Right lobe of liver (tissue), 6 donors: Measurements from ENCODE around the gene STK33. TPM values are rescaled to one million over a fixed set of nuclear protein-coding genes. Genes with fewer than 3 reads are reported as not detected.

ENCODE experiments used
- ATAC-seq, 4 donors: fragments of 200-7000 bp; cut with Tn5 transposase; one replicate each; pipeline ENCODE4 v1.9.1; 2020; ENCODE audit warnings: mild to moderate bottlenecking in 4 of 4, moderate library complexity in 4 of 4
- DNase-seq, 3 donors: peaks; one replicate each; pipeline ENCODE4 v3.0.0-alpha.2; 2020
- H3K27ac ChIP-seq, 3 donors: fragments of 200-600 bp; one replicate each; pipeline ENCODE4 v1.8.0; 2022
- H3K27me3 ChIP-seq, 2 donors: fragments of 200-600 bp; one replicate each; pipeline ENCODE4 v1.8.0; 2022
- H3K36me3 ChIP-seq, 4 donors: fragments of 200-600 bp; sonication (generic) in 1 of 4; one replicate each; pipeline versions ENCODE4 v1.5.1 to v1.8.0; 2017 to 2022; ENCODE audit warnings: control low read depth in 1 of 4
- H3K4me1 ChIP-seq, 4 donors: fragments of 200-600 bp; sonication (generic) in 1 of 4; one replicate each; pipeline versions ENCODE4 v1.5.1 to v1.8.0; 2017 to 2022; ENCODE audit warnings: control low read depth in 1 of 4
- H3K4me3 ChIP-seq, 3 donors: fragments of 200-600 bp; one replicate each; pipeline ENCODE4 v1.8.0; 2022
- H3K9me3 ChIP-seq, 4 donors: fragments of 200-600 bp; sonication (generic) in 1 of 4; one replicate each; pipeline versions ENCODE4 v1.5.1 to v1.8.0; 2017 to 2022; ENCODE audit warnings: control low read depth in 1 of 4
- CTCF ChIP-seq, 4 donors: fragments of 200-600 bp in 3 of 4; fragments of 450-650 bp in 1 of 4; IDR thresholded peaks; one replicate each; pipeline versions ENCODE4 v1.5.1 to v1.8.0; 2016 to 2022; ENCODE audit warnings: antibody characterized with exemption in 4 of 4, mild to moderate bottlenecking in 2 of 4
- POLR2A ChIP-seq: fragments of 450-650 bp; IDR thresholded peaks from one replicate; pipeline ENCODE4 v1.6.1; 2017; ENCODE audit warnings: antibody characterized with exemption, mild to moderate bottlenecking
- WGBS: methylation state at CpG from one replicate; pipeline ENCODE4 v1.1.6; 2018; ENCODE audit warnings: low coverage, low lambda C conversion rate; ENCODE audit not compliant: insufficient coverage; ENCODE audit errors: missing lambda C conversion rate; 5-methylcytosine and 5-hydroxymethylcytosine counted together
- intact Hi-C, 2 donors: fragments of 100-400 bp; cut with DNase I; formaldehyde crosslinking; loops; one replicate each; pipeline versions ENCODE4 v1.11.2 to v1.14.1; 2022
- total RNA-seq, 6 experiments: library from RNA; depleted of rRNA in 2 of 6; stranded (reverse); fragments of >200 nt in 2 of 6; fragmentation: NEBNext Ultra II Directional in 3 of 6; extraction: Animal tissue kit (Norgen Biotek cat#: 25700) in 3 of 6; gene quantifications; one replicate each; pipeline versions ENCODE4 v1.1.0 to v1.2.4, GENCODE V29; 2016 to 2023
- donor health status: DM: no; HTN: yes; CAD: no.
- donor health status: DM: no; HTN: no; CAD: no.
- donor health status: DM: no; HTN: no; CAD: no.
- donor health status: DM: no; HTN: yes; CAD: no.
- donor health status: DM: no; HTN: yes; CAD: no.

STK33 gene
- total RNA-seq, 6 experiments from 2014 or later: 0.12 to 1.1 (median 0.42) TPM; not detected in 2

GRCh38 chr11:8383627-8384026, 210.4 kb downstream of the STK33 start:
- WGBS: 100% methylated on average over 3 of the region's 3 CpGs
- intact Hi-C loops: no loop called here
- H3K27ac ChIP-seq: no peak overlapping the region

GRCh38 chr11:8383227-8383626, 210.8 kb downstream of the STK33 start:
- peak in 1 of 3 donors; percentile 16 for DNase-seq
- no peak overlapping the region for H3K27ac ChIP-seq
- 38% methylated on average over 1 of the region's 1 CpG for WGBS

More at GRCh38 chr11:8383627-8384026, 210.4 kb downstream of the STK33 start:
- peak in 1 of 3 donors; percentile 5 for DNase-seq
- Histone ChIP-seq H3K9me3 (no peaks in the 10 kb centered on the region), H3K27me3 (no peaks in the 10 kb centered on the region), H3K4me1 (no peaks in the 10 kb centered on the region), H3K4me3 (no peak overlapping the region), H3K36me3 (no peaks in the 10 kb centered on the region)
- TF ChIP-seq POLR2A (no peak), CTCF (IDR thresholded peaks at IDR 0.05) (no peak)
- ATAC-seq: no peak

GRCh38 chr11:8382436-8383053, 211.5 kb downstream of the STK33 start:
- no peak for DNase-seq

More at GRCh38 chr11:8383227-8383626, 210.8 kb downstream of the STK33 start:
- Histone ChIP-seq H3K27me3 (no peaks in the 10 kb centered on the region), H3K4me3 (no peak overlapping the region), H3K36me3 (no peaks in the 10 kb centered on the region), H3K9me3 (no peaks in the 10 kb centered on the region), H3K4me1 (no peaks in the 10 kb centered on the region)
- no peak for ATAC-seq
- TF ChIP-seq CTCF (IDR thresholded peaks at IDR 0.05) (no peak), POLR2A (no peak)
- intact Hi-C loops: no loop called here

GRCh38 chr11:8381871-8382396, 212.1 kb downstream of the STK33 start:
- Histone ChIP-seq H3K36me3 (no peaks in the 10 kb centered on the region), H3K4me3 (no peak overlapping the region), H3K9me3 (no peaks in the 10 kb centered on the region), H3K4me1 (no peaks in the 10 kb centered on the region), H3K27me3 (no peaks in the 10 kb centered on the region), H3K27ac (no peak overlapping the region)
- intact Hi-C loops: no loop called here
- ATAC-seq (peak in 1 of 4 donors; percentile 14), DNase-seq (no peak)
- WGBS: 79% methylated on average over 12 of the region's 13 CpGs
- no peak for TF ChIP-seq CTCF (IDR thresholded peaks at IDR 0.05)
- no peak for TF ChIP-seq POLR2A

More at GRCh38 chr11:8382436-8383053, 211.5 kb downstream of the STK33 start:
- TF ChIP-seq CTCF (IDR thresholded peaks at IDR 0.05) (no peak), POLR2A (no peak)
- intact Hi-C loops: no loop called here
- no peaks in the 10 kb centered on the region for H3K36me3 ChIP-seq
- H3K9me3 ChIP-seq: no peaks in the 10 kb centered on the region
- 66% methylated on average over 4 of the region's 9 CpGs for WGBS
- no peaks in the 10 kb centered on the region for H3K27me3 ChIP-seq
- ATAC-seq: peak in 1 of 4 donors; percentile 10
- no peaks in the 10 kb centered on the region for H3K4me1 ChIP-seq
- no peak overlapping the region for H3K4me3 ChIP-seq
- no peak overlapping the region for H3K27ac ChIP-seq
